Subcutaneous abdominal adipose tissue (tissue), 5 donors: Measurements from ENCODE around the gene EDAR.

ENCODE experiments used
- H3K27ac ChIP-seq: one replicate; pipeline ENCODE4 v1.7.0; 2013; ENCODE audit warnings: low read depth, mild to moderate bottlenecking, inconsistent platforms, low read length, moderate library complexity
- H3K27me3 ChIP-seq, 5 donors: one replicate each; pipeline ENCODE4 v1.7.0; 2013; ENCODE audit warnings: low read length in 5 of 5, inconsistent platforms in 1 of 5; ENCODE audit not compliant: control insufficient read depth in 5 of 5, insufficient read depth in 4 of 5
- H3K36me3 ChIP-seq, 5 donors: one replicate each; pipeline ENCODE4 v1.7.0; 2013; ENCODE audit warnings: low read length in 5 of 5; ENCODE audit not compliant: control insufficient read depth in 5 of 5, insufficient read depth in 5 of 5
- H3K4me1 ChIP-seq, 5 donors: one replicate each; pipeline ENCODE4 v1.7.0; 2013; ENCODE audit warnings: low read length in 5 of 5, mild to moderate bottlenecking in 3 of 5, moderate library complexity in 1 of 5; ENCODE audit not compliant: control insufficient read depth in 5 of 5, insufficient read depth in 5 of 5
- H3K4me3 ChIP-seq, 5 donors: one replicate each; pipeline ENCODE4 v1.7.0; 2013; ENCODE audit warnings: low read length in 5 of 5, low read depth in 1 of 5
- H3K9ac ChIP-seq, 5 donors: one replicate each; pipeline ENCODE4 v1.7.0; 2013; ENCODE audit warnings: low read length in 5 of 5, mild to moderate bottlenecking in 4 of 5, moderate library complexity in 3 of 5
- H3K9me3 ChIP-seq, 5 donors: one replicate each; pipeline ENCODE4 v1.7.0; 2013; ENCODE audit warnings: low read length in 5 of 5; ENCODE audit not compliant: control insufficient read depth in 5 of 5
- donor health status: healthy.
- donor health status: healthy.
- donor health status: healthy.
- donor health status: healthy.
- donor health status: healthy.

Gene EDAR

GRCh38 chr2:108983610-108984009 is 5.4 kb downstream of the EDAR start:
- H3K9me3 ChIP-seq = no peaks in the 10 kb centered on the region
- H3K27ac ChIP-seq = no peak overlapping the region
- peaks cover 0 to 10% (median 8%) of the 10 kb centered on the region in 5 donors for H3K4me1 ChIP-seq

GRCh38 chr2:108983061-108983460 is 6.0 kb downstream of the EDAR start:
- Histone ChIP-seq H3K27ac (no peak overlapping the region), H3K9me3 (no peaks in the 10 kb centered on the region), H3K4me3 (no peak overlapping the region), H3K9ac (no peak overlapping the region), H3K36me3 (no peaks in the 10 kb centered on the region), H3K4me1 (peaks cover 0 to 4% (median 3%) of the 10 kb centered on the region in 5 donors), H3K27me3 (peaks cover 10 to 20% (median 15%) of the 10 kb centered on the region in 5 donors)

More at GRCh38 chr2:108983610-108984009, 5.4 kb downstream of the EDAR start:
- Histone ChIP-seq H3K4me3 (no peak overlapping the region), H3K36me3 (no peaks in the 10 kb centered on the region), H3K9ac (no peak overlapping the region), H3K27me3 (peaks cover 12 to 25% (median 20%) of the 10 kb centered on the region in 5 donors)

- Histone ChIP-seq H3K9ac (no peak overlapping the region), H3K27me3 (peaks cover 8 to 18% (median 14%) of the 10 kb centered on the region in 5 donors), H3K36me3 (no peaks in the 10 kb centered on the region), H3K9me3 (no peaks in the 10 kb centered on the region), H3K4me3 (no peak overlapping the region), H3K27ac (no peak overlapping the region), H3K4me1 (no peaks in the 10 kb centered on the region)
These were observed 6.8 kb downstream of the EDAR start for GRCh38 chr2:108982259-108982679.

GRCh38 chr2:108981846-108982245 is 7.2 kb downstream of the EDAR start:
- Histone ChIP-seq H3K36me3 (no peaks in the 10 kb centered on the region), H3K9me3 (no peaks in the 10 kb centered on the region), H3K4me3 (no peak overlapping the region), H3K9ac (no peak overlapping the region), H3K27ac (no peak overlapping the region), H3K27me3 (peaks cover 5 to 17% (median 12%) of the 10 kb centered on the region in 5 donors), H3K4me1 (no peaks in the 10 kb centered on the region)

GRCh38 chr2:108980076-108980475 is 8.9 kb downstream of the EDAR start:
- Histone ChIP-seq H3K9me3 (no peaks in the 10 kb centered on the region), H3K27me3 (peaks cover 5 to 19% (median 9%) of the 10 kb centered on the region in 5 donors), H3K9ac (no peak overlapping the region), H3K36me3 (no peaks in the 10 kb centered on the region), H3K4me1 (no peaks in the 10 kb centered on the region), H3K4me3 (no peak overlapping the region), H3K27ac (no peak overlapping the region)

- Histone ChIP-seq H3K9me3 (no peaks in the 10 kb centered on the region), H3K36me3 (no peaks in the 10 kb centered on the region)
These were observed 9.6 kb downstream of the EDAR start for GRCh38 chr2:108979461-108979860.

GRCh38 chr2:108978709-108979111 is 10.3 kb downstream of the EDAR start:
- H3K4me1 ChIP-seq = no peaks in the 10 kb centered on the region
- H3K36me3 ChIP-seq = no peaks in the 10 kb centered on the region
- no peaks in the 10 kb centered on the region for H3K9me3 ChIP-seq
- H3K9ac ChIP-seq = no peak overlapping the region
- no peak overlapping the region for H3K27ac ChIP-seq
- peaks cover 5 to 21% (median 6%) of the 10 kb centered on the region in 5 donors for H3K27me3 ChIP-seq
- no peak overlapping the region for H3K4me3 ChIP-seq

More at GRCh38 chr2:108979461-108979860, 9.6 kb downstream of the EDAR start:
- no peak overlapping the region for H3K4me3 ChIP-seq
- no peaks in the 10 kb centered on the region for H3K4me1 ChIP-seq
- no peak overlapping the region for H3K27ac ChIP-seq
- peaks cover 5 to 21% (median 9%) of the 10 kb centered on the region in 5 donors for H3K27me3 ChIP-seq
- H3K9ac ChIP-seq = no peak overlapping the region

- H3K9ac ChIP-seq = no peak overlapping the region
- no peaks in the 10 kb centered on the region for H3K9me3 ChIP-seq
- H3K4me3 ChIP-seq = no peak overlapping the region
- no peaks in the 10 kb centered on the region for H3K36me3 ChIP-seq
- H3K27me3 ChIP-seq = peaks cover 0 to 13% (median 8%) of the 10 kb centered on the region in 5 donors
- H3K27ac ChIP-seq = no peak overlapping the region
- peaks cover 0 to 8% (median 6%) of the 10 kb centered on the region in 5 donors for H3K4me1 ChIP-seq
These were observed 13.2 kb downstream of the EDAR start for GRCh38 chr2:108975613-108976435.

- Histone ChIP-seq H3K27me3 (peaks cover 0 to 10% (median 7%) of the 10 kb centered on the region in 5 donors), H3K9ac (no peak overlapping the region), H3K9me3 (no peaks in the 10 kb centered on the region), H3K36me3 (no peaks in the 10 kb centered on the region), H3K4me3 (no peak overlapping the region), H3K4me1 (peaks cover 0 to 8% (median 6%) of the 10 kb centered on the region in 5 donors), H3K27ac (no peak overlapping the region)
These were observed 14.3 kb downstream of the EDAR start for GRCh38 chr2:108974674-108975073.

- Histone ChIP-seq H3K4me1 (peaks cover 0 to 8% (median 6%) of the 10 kb centered on the region in 5 donors), H3K9me3 (no peaks in the 10 kb centered on the region), H3K27ac (no peak overlapping the region), H3K27me3 (peaks cover 0 to 7% (median 0%) of the 10 kb centered on the region in 5 donors), H3K36me3 (no peaks in the 10 kb centered on the region), H3K4me3 (no peak overlapping the region), H3K9ac (no peak overlapping the region)
These were observed 16.4 kb downstream of the EDAR start for GRCh38 chr2:108972663-108973062.
